Activated naive CD8-positive, alpha-beta T cell (primary cell): ENCODE data around the gene RNF126.

Experiments
- H3K27ac Mint-ChIP-seq: one replicate; pipeline ENCODE4 v1.8.0; 2021; ENCODE audit warnings: mixed read lengths
- H3K27me3 Mint-ChIP-seq: one replicate; pipeline ENCODE4 v1.8.0; 2021; ENCODE audit warnings: mixed read lengths
- H3K36me3 Mint-ChIP-seq: one replicate; pipeline ENCODE4 v1.8.0; 2021; ENCODE audit warnings: mixed read lengths
- H3K4me1 Mint-ChIP-seq: one replicate; pipeline ENCODE4 v1.8.0; 2021; ENCODE audit warnings: low read depth, mixed read lengths
- H3K4me3 Mint-ChIP-seq: one replicate; pipeline ENCODE4 v1.8.0; 2021; ENCODE audit warnings: mild to moderate bottlenecking, mixed read lengths
- H3K9me3 Mint-ChIP-seq: one replicate; pipeline ENCODE4 v1.8.0; 2021; ENCODE audit warnings: low read depth, mixed read lengths

RNF126 gene

DNA sequence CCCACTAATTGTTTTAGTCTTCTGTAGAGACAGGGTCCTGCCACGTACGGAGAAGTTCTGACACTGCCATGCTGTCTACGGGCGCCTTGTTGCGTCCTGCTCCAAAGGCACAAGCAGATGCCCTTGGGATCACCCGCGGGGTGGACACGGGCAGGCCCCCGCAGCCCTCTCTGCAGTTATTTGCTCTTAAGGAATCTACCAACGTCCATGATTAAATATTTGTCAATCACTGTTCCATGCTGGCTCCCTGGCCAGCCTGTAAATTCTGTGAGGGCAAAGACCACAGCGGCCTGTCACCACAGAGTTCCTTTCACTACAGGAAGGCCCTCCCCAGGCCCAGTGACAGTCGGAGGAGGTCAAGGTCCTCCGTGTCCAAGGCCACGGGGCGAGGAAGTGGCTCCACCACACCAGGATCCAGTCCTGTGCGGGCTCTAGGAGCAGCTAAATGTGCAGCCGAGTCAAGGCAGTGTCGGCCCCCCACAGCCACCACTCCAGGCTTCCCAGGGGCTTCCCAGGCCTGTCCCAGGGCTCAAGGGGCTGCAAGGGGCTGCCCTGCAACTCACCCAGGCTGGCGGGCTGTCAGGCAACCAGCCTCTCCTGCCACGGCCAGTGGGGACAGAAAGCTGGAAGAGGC lies 2.1 kb downstream of the RNF126 start:
- Mint-ChIP-seq H3K27me3 (no peaks in the 10 kb centered on the region), H3K27ac (peak overlapping the region; percentile 94), H3K4me1 (peaks cover 33% of the 10 kb centered on the region), H3K36me3 (no peaks in the 10 kb centered on the region), H3K4me3 (peak overlapping the region; percentile 96), H3K9me3 (no peaks in the 10 kb centered on the region)

DNA sequence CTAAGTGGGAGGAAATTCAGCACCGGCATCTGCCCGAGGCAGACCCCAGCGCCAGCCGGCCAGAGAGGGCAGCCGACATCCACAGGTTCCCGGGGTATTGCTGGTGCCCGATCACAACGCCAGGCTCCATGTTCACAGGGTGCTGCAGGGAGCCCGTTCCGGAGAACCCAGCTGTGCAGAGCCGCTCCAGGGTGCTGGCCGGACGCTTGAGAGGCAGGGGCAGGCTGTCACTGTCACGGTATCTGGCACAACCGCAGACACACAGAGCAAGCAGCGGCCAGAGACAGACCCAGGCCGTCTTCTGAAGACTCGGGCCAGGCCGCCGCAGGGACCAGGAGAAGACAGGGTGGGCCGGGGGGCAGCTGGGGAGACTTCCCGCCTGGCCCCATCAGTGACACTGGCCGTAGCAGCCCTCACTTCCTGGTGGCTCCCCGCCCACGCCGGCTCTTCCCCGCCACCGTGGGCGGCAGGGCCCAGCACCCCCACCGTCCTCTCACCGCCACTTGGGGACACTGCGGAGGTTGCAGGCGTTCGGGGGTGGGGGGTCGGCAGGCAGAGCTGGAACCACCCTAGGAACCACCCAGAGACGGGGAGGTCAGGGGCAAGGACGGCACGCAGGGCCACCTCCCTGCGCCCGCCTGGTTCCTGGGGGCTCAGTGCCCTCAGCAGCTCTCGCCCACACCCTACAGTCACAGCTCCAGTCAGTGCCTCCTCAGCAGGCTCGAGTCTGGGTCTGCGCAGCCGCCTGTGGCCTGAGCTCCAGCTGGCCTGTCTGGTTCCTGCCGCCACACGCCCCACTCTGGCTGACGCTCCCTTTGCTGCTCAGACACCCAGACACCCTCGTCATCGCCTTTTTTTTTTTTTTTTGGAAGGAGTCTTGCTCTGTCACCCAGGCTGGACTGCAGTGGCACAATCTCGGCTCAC lies 3.8 kb downstream of the RNF126 start:
- Mint-ChIP-seq H3K27me3 (no peaks in the 10 kb centered on the region), H3K4me1 (peaks cover 38% of the 10 kb centered on the region), H3K4me3 (peak overlapping the region; percentile 96), H3K9me3 (no peaks in the 10 kb centered on the region), H3K36me3 (no peaks in the 10 kb centered on the region), H3K27ac (peak overlapping the region; percentile 94)

DNA sequence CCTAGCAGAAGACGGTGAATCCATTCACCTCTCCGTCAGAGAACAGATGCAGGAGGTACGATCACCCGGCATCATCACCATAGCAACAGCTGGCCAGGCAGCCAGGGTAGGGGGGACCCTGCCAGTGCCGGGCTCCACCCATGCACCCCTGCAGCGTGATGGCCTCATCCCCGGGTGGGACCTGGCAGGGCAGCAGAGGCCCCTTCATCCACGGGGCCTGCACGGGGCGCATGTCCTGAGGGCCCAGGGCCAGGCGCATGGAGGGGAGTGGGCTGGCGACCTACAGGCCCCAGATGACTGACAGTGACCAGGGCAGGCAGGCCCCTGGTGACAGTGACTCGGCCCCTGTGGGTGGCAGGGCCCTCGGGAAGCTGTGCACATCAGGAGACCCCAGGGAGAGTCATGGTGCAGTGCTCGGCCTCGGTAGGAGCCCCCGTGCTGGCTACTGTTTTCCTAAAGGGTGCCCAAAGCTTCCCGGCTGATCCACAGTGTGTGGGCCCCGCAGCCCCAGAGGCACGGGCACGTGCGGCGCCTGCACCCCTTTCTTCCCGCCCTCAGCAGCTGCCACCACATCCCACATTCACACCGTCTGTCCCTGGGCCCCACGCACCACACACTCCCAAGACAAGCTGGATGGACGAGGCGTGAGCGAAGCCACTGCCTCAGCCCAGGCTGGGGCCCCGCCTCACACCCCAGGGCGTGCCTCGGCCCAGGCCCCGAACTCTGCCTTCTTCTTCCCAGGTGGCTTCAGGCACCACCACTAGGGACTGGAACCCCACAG lies 4.8 kb downstream of the RNF126 start:
- no peaks in the 10 kb centered on the region for H3K27me3 Mint-ChIP-seq
- no peak overlapping the region for H3K27ac Mint-ChIP-seq
- H3K4me1 Mint-ChIP-seq, result peaks cover 39% of the 10 kb centered on the region
- H3K4me3 Mint-ChIP-seq, result peak overlapping the region; percentile 40
- no peaks in the 10 kb centered on the region for H3K9me3 Mint-ChIP-seq
- H3K36me3 Mint-ChIP-seq, result no peaks in the 10 kb centered on the region

DNA sequence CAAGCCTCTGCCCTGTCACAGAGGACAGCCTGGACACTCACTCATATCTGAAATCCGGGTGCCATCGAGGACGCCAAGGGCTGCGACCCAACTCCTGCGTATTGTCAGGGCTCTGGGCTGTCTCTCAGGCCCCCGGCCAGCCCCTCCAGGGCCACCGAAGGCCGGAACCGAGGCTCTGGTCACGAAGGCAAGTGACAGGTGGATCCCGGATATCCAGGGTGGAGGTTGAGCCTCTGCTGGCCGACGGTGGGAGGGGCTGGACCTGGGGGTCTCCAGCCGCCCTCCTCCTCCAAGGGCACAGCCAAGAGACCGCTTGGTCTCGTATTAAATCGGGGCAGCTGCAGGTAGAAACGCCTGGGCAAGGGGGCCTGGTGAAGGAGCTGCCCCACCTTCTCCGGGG lies 5.4 kb downstream of the RNF126 start:
- H3K4me3 Mint-ChIP-seq, result no peak overlapping the region
- no peaks in the 10 kb centered on the region for H3K36me3 Mint-ChIP-seq
- H3K27ac Mint-ChIP-seq, result no peak overlapping the region
- H3K27me3 Mint-ChIP-seq, result no peaks in the 10 kb centered on the region
- peaks cover 39% of the 10 kb centered on the region for H3K4me1 Mint-ChIP-seq
- no peaks in the 10 kb centered on the region for H3K9me3 Mint-ChIP-seq

DNA sequence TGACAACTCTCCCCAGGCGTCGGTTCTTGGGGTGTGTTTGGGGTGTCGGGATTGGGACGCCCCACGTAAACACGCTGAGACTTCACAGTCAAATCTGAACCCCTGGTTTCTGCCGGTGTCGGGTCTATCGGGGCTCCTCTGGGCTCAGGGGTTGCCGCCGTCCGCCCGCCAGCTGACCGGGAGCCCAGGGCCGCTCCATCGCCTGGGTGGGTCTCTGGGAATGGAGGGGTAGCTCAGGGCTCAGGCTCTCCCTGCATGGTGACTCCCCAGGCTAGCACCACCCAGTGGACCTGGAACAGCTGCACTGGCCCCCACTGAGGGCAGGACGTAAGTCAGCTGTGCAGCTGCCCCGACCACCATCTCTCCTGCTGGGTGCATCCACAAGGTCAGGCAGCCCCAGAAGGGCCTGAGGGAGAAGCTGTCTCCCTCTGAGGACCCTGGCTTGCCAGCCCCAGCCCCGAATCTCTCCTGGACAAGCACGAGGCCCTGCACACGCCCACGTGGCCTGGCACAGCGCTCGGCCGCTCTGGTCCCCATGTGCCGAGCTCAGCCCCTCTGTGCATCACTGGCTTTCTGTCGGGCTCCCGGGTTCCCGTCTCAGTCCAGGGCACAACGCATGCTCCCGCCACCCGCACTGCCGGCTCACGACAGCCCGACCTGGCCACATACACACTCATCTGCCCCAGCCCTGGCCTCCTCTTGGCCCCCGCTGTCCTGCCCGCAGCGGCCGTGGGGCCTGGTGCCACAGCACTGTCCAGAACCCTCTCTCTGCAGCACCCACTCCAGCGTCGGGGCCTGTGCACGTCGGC lies 6.1 kb downstream of the RNF126 start:
- H3K36me3 Mint-ChIP-seq, result no peaks in the 10 kb centered on the region

DNA sequence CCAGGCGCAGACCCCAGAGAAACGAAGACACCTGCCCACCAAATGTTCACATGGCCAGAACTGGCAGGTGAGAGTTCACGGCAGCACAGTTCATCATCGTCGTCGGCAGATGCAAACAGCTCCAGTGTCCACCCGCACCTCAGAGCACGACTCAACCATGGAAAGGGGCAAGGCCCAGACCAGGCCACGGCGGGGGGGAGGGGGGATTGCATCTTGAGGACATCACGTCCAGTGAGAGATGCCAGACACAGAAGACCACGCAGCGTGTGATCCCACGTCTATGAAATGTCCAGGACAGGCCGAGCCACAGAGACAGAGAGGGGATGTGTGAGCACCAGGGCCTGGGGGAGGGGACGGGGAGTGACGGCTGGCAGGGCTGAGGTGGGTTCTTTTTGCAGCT lies 7.3 kb downstream of the RNF126 start:
- peak overlapping the region; percentile 23 for H3K27ac Mint-ChIP-seq
- H3K9me3 Mint-ChIP-seq, result no peaks in the 10 kb centered on the region
- peak overlapping the region; percentile 47 for H3K4me3 Mint-ChIP-seq
- H3K36me3 Mint-ChIP-seq, result no peaks in the 10 kb centered on the region
- no peaks in the 10 kb centered on the region for H3K27me3 Mint-ChIP-seq
- peaks cover 34% of the 10 kb centered on the region for H3K4me1 Mint-ChIP-seq

More for the DNA sequence above, 6.1 kb downstream of the RNF126 start:
- no peaks in the 10 kb centered on the region for H3K9me3 Mint-ChIP-seq
- H3K27ac Mint-ChIP-seq, result peak overlapping the region; percentile 34
- peaks cover 39% of the 10 kb centered on the region for H3K4me1 Mint-ChIP-seq
- H3K4me3 Mint-ChIP-seq, result no peak overlapping the region
- no peaks in the 10 kb centered on the region for H3K27me3 Mint-ChIP-seq

DNA sequence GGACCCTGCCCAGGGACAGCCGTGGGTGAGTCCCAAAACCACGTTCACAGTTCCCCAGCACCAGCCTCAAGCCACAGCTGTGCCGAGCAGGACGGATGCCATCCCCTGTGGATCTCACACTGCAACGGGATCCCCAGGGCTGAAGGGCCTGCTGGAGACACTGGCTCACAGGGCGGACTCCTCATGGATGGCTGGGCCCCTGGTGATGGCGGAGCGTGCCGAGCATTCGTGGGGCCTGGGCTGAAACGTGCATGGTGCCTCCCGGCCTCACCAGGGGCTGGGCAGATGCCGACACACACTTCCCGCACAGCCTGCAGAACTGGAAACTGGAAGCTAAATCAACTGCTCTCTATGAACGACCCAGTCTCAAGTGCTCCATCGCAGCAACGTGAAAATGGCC lies 9.6 kb downstream of the RNF126 start:
- no peak overlapping the region for H3K4me3 Mint-ChIP-seq
- H3K27ac Mint-ChIP-seq, result no peak overlapping the region
- H3K36me3 Mint-ChIP-seq, result no peaks in the 10 kb centered on the region
- no peaks in the 10 kb centered on the region for H3K27me3 Mint-ChIP-seq
- H3K9me3 Mint-ChIP-seq, result no peaks in the 10 kb centered on the region
- peaks cover 21% of the 10 kb centered on the region for H3K4me1 Mint-ChIP-seq

DNA sequence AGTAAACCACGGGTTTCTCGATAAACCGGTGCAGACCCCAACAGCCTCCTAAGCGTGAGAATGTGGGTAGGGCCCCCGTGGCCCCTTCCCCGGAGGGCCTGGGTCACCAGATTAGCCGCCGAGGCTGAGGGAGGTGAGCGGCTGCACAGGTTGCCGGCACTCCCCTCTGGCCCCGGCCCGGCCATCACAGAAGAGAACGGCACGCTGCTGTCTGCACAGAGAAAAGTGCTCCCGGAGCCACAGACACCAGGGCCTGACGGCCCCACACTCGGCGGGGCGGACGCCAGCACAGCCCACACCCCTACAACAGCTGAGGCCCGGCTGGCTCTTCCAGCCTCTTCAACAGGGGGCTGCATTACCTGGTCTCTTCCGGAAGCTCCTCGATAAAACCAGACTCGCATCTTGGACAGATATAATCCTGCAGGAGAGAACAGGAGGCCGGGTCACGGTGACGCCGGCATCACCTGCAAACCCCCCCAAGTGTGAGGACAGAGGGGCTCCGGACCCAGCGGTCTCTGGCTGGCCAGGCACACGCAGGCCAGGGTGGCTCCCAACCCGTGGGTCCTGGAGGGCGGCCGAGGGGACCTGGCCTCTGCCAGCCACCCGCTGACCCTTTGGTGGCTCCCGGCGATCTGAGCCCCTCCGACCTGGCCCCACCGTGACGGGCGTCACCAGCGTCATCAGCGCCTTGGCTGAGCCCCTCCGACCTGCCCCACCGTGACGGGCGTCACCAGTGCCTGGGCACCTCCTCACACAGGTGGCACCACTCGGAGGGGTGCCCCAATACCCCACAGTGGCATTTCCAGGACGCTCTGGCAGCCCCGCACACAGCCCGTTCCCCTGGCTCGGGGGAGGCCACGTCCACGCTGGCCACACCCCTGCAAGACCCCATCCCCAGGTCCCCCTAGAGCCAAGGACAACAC lies 10.3 kb downstream of the RNF126 start:
- no peaks in the 10 kb centered on the region for H3K27me3 Mint-ChIP-seq
- no peak overlapping the region for H3K4me3 Mint-ChIP-seq
- H3K27ac Mint-ChIP-seq, result no peak overlapping the region
- no peaks in the 10 kb centered on the region for H3K36me3 Mint-ChIP-seq
- peaks cover 21% of the 10 kb centered on the region for H3K4me1 Mint-ChIP-seq
- H3K9me3 Mint-ChIP-seq, result no peaks in the 10 kb centered on the region

DNA sequence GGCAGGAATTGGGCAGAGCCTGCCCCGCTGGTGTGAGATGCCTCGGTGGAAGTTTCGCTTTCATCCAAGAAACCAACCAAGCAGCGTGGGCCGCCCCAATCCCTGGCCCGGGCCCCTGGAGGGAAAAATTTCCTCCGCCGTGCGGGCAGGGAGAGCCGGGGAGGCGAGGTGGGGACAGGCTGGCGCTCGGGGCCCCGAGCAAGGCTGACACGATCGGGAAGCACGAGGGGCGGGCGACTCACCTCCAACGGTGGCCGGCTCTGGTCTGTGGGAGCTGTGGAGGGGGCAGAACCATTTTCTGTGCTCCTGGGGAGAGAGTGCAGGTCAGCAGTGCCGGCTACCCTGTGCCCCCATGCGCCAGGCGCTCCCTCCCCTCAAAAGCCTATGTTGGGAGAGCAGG lies 11.0 kb downstream of the RNF126 start:
- H3K4me1 Mint-ChIP-seq, result peaks cover 18% of the 10 kb centered on the region
- H3K27me3 Mint-ChIP-seq, result no peaks in the 10 kb centered on the region
- no peaks in the 10 kb centered on the region for H3K36me3 Mint-ChIP-seq
- H3K9me3 Mint-ChIP-seq, result no peaks in the 10 kb centered on the region
- no peak overlapping the region for H3K27ac Mint-ChIP-seq
- H3K4me3 Mint-ChIP-seq, result no peak overlapping the region

DNA sequence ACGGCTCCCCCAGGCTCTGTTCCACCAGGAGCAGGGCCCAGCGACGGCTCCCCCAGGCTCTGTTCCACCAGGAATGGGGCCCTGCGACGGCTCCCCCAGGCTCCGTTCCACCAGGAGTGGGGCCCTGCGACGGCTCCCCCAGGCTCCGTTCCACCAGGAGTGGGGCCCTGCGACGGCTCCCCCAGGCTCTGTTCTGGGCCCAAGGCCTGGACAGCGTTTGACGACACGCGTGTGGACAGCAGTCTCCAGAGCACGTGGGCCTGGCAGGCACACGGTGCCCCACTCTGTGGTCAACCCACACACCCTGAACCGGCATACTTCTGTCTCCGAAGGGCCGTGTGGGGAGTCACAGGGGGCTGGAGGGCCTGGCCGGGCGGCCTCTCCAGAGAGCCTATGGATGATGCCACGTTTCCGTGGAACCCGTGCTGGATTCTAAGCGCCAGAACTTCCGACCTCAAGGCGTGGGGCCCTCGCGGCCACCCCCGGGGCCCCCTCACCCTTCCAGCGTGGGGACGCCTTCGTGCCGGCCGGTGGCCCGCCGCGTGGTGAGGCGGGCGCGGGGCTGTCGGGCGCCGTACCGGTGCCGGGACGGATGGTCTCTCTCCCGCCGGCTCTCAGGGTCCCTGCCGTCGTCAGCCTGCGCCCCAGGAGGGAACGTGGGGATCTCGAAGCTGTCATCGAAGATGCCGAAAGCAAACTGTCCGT lies 11.7 kb downstream of the RNF126 start:
- Mint-ChIP-seq H3K4me1 (peaks cover 16% of the 10 kb centered on the region), H3K27ac (no peak overlapping the region), H3K9me3 (no peaks in the 10 kb centered on the region), H3K36me3 (no peaks in the 10 kb centered on the region), H3K27me3 (no peaks in the 10 kb centered on the region), H3K4me3 (no peak overlapping the region)

DNA sequence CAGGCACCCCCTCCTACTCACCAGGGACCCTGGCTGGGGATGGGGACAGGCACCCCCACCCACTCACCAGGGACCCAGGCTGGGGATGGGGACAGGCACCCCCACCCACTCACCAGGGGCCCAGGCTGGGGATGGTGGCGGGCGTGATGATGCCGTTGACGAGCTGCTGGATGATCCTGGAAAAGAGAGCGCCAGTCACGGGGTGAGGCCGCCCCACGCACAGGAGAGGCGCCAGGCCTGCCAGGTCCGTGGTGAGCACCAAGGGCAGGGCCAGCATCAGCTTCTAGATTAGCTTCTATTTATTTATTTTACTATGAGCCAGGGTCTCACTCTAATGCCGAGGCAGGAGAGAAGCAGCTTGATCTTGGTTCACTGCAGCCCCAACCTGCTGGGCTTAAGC lies 12.9 kb downstream of the RNF126 start:
- no peaks in the 10 kb centered on the region for H3K27me3 Mint-ChIP-seq
- H3K36me3 Mint-ChIP-seq, result no peaks in the 10 kb centered on the region
- H3K9me3 Mint-ChIP-seq, result no peaks in the 10 kb centered on the region
- no peak overlapping the region for H3K4me3 Mint-ChIP-seq
- peaks cover 4% of the 10 kb centered on the region for H3K4me1 Mint-ChIP-seq
- no peak overlapping the region for H3K27ac Mint-ChIP-seq

DNA sequence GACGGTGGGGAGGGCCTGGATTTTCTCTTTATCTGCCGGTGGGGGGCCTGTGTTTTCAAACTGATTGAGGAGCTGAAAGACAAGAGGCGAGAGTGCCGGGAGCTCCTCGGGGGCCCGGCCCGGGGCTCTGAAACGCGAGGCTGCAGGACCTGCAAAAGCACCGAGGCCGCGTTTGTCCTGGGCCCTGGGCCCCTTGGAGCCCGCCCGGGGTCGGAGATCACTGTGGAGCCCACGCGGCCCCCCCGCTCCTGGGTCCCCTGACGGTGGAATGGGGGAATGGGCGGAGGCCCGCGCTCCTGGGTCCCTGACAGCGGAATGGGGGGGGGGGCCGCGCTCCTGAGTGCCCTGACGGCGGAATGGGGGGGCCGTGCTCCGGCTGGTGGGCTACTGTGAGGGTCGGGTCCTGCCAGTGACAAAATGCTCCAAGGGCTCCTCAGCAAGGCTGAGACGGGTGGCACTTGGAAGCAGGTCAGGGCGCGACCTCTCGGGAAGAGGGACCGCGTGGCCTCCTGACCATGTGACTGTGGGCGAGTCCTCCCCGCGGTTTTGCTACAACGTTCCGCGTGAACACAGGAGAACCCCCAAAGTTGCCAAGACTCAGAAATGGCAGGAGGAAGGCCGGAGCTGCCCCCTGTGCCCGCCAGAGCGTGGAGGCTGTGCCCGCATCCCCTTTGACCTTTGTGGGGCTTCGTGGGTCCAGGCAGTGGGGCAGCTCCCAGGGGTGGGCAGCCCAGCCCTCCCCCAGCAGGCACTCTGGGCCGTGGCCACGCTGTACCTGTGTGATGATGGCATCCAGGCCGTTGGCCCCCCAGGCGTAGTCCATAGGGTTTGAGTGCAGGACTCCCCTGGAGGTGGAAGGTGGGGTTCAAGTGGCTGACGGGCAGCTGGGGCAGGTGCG lies 13.9 kb downstream of the RNF126 start:
- Mint-ChIP-seq H3K36me3 (no peaks in the 10 kb centered on the region), H3K9me3 (no peaks in the 10 kb centered on the region), H3K4me1 (peaks cover 3% of the 10 kb centered on the region), H3K27ac (no peak overlapping the region), H3K27me3 (no peaks in the 10 kb centered on the region), H3K4me3 (no peak overlapping the region)
